Right lung (tissue), 5 donors: Measurements from ENCODE around the gene BCAP31. TPM values are rescaled to one million over a fixed set of nuclear protein-coding genes. Genes with fewer than 3 reads are reported as not detected.
"Not testable (repeated sequence)": the region's sequence is repeated elsewhere in the genome, so short reads cannot be mapped to it uniquely, and the experiment has no call there.

Experiments
- DNase-seq, 2 donors: peaks; one replicate each; pipeline ENCODE4 v3.0.0-alpha.2; 2013
- polyA plus RNA-seq, 5 donors: library from polyadenylated mRNA; unstranded; fragments of 120-200 nt; gene quantifications; one replicate each; pipeline versions ENCODE4 v1.2.1 to v1.2.3, GENCODE V29; 2013; ENCODE audit warnings: inconsistent platforms in 1 of 5, low replicate concordance in 1 of 5; ENCODE audit not compliant: insufficient read length in 5 of 5, insufficient read depth in 1 of 5

Gene BCAP31
- polyA plus RNA-seq, 5 donors, result 119 to 161 (median 139) TPM

GRCh38 chrX:153763989-153764755, 40.0 kb upstream of the BCAP31 start, which contains the start of gene PLXNB3:
PLXNB3 (plus strand) TSS chrX:153764249; CDS start chrX:153765536, 1,287 bp downstream.
- DNase-seq, result peak in 1 of 2 donors; percentile 41

- no peak for DNase-seq
Observed at GRCh38 chrX:153763298-153763932, 39.2 kb upstream of the BCAP31 start.

DNA sequence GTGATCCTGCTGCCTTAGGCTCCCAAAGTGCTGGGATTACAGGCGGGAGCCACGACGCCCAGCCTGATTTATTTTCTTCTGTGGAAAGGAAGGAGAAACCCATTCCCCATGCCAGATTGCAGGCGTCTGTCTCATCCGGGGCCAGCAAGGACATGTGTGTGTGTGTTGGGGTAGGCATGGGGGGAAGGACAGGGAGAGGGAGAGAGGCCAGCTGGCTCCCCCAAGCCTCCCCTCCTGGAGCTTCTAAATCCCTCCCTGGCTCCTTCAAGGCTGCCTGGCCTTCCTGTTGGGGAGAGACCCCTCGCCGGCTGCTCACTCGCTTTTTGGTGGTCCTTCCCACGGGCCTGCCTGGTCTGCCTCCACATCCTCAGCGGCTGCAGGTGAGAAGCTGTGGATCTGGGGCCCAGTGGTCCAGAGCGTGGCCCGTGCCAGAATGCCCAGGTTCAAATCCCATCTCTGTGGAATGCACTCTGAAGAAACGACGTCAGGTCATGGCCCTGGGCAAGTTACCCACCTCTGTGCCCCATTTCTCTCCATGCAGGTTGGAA, 38.5 kb upstream of the BCAP31 start:
- no peak for DNase-seq

DNA sequence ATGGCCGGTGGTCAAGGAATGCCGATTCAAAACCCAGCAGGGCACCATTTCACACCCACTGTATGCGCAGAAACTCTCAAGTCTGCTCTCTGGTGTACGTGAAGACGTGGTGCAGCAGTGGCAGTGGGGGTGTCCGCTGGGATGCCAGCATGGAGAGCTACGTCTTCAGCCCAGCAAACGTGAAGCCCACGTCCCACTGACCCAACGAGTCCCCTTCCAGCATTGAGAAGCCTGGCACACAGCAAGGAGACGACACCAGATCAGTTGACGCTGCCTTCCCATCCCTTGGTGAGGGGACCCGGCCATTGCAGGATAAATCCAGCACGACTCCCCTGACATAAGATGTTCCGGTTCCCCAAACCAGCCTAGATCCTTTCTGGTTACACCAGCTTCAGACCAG, 37.7 kb upstream of the BCAP31 start:
- no peak for DNase-seq

GRCh38 chrX:153755136-153755535, 30.9 kb upstream of the BCAP31 start:
- no peak for DNase-seq

DNA sequence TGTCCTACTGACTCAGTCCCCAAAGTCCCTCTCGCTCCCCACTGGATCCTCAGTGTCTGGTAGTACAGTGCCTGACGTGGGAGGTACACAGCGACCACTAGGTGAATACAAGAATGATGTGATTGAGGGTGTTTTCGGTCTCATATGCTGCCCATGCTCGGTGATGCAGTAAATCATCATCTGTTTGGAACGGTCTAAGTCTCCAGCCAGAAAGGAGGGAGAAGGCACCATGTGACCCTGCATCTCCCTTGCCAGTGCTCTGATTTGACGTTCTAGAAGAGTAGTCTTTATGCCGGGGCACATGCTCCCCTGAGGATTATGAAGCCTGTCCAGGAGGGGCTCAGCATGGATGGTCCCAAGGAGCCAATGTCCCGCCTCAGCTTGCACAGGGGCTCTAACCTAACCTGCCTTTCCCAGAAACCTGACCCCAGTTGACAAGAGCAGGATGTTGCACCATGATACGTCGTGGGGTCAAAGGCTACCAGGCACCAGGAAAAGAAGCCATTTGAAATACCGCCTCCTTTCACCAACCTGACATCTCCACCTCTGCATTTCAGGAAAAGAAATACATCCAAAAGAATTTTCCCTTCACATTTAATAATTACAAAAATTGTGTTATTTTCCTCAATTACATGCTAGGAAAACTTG, 26.1 kb upstream of the BCAP31 start:
- no peak for DNase-seq

DNA sequence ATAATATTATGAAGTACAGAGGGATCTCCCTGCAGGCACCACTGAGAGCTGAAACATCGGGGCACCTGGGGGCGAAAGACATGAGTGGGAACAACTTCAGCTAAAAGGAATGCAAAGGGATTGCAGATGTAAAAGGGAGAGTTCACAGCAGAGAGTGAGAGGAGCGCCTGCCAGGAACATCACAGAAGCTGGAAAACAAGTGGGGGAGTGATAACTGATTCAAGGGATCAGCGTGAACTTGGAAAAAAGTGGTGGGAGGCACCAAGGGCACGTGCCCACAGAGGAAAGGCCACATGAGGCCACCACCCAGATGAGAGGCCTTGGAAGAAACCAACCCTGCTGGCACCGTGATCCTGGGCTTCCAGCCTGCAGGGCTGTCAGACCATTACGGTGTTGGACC, 24.8 kb upstream of the BCAP31 start:
- DNase-seq, result not testable (repeated sequence)

DNA sequence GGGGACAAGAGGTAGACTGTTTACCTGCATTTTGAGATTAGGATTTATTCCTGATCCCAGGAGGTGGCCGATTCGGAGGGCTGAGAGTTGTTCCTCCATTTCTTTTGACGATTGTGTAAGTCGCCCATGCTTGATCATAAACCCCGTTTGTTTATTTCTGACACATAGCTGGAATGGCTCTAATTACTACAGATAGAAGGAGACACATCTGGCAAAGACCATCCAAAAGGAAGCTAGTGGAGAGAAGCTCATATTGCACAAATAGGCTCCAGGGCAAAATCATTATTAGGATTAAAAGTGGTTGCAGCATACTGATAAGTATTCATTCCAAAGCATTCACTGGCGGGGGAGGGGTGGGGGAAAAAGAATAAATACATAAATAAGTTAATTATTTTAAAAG, 22.8 kb upstream of the BCAP31 start:
- DNase-seq, result not testable (repeated sequence)

GRCh38 chrX:153746359-153746758, 22.2 kb upstream of the BCAP31 start:
- no peak for DNase-seq

DNA sequence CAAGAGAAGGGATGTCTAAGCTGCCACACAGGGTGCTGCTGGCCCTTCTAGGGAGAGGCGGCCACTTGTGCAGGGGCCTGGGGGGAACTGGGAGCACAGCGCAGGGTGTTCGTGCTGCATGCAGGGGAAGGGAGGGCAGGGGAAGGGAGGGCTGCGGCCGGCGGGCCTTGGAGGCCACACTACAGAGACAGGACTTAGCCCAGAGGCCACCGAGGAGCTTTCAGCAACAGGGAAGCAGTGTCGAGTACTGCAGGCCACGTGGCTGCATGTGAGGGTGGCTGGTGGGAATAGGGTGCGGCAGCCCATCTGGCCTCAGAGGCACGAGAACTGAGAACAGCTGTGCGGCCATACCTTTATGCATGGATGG, 20.9 kb upstream of the BCAP31 start:
- DNase-seq, result not testable (repeated sequence)

DNA sequence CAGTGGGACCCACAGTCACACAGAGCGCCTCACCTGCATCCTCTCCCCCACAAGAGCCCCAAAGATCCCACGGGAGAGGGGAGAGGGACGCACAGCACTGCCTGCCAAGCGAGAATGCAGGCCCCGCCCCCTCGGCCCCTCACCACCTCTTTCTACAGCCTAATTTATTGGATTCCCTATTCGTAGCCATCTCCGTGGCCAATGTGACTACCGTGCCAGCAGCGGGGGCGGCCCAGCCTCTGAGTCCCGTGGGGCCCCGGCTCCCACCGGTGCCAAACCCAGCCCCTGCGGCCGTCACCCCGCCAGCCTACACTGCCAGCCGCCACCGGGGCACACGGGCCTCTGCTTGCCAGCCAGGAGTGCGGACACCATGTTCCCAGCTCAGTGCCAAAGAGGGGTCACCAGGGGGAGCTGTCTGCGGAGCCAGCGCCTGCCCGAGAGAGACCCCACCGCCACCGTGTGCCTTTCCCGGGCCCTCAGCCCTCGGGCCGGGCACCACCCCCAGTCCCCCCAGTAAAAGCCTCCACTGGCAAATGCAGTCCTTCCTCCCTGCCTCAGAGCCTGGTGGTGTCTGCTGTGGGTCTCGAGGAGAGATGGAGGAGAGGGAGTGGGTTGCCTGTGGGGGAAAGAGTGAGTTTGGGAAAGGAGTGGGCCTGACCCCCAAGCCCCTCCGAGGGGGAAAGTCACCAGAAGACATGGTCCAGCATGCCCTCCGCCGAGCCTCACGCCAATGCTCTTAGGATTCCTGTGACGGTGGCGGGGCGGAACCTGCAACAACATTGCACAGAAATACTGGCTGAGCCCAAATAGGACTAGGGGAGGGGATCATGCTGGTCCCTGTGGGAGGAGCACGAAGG, 20.3 kb upstream of the BCAP31 start:
- DNase-seq, result no peak

GRCh38 chrX:153743468-153744209, 19.5 kb upstream of the BCAP31 start:
- peak in 1 of 2 donors; percentile 51 for DNase-seq

- DNase-seq, result not testable (repeated sequence)
Observed at GRCh38 chrX:153742796-153743467, 18.7 kb upstream of the BCAP31 start.

DNA sequence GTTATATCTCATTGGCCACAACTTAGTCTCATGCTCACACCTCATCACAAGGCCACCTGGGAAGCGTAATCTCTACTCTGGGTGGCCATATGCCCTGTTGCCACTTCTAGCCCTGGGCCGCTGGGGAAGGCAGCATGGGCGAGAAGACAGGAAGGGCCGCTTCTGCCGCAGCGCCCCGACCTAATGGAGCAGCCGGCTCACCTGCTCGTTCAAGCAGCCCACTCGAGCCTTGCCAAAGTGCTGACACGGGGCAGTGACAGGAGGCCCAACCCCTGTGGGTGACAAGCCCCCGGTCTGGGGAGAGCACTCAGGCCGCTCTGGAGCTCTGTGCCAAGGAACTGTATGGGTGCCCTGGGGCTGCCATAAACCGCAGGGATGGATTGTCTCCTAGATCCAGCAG, 17.9 kb upstream of the BCAP31 start:
- not testable (repeated sequence) for DNase-seq

GRCh38 chrX:153741446-153741845, 17.3 kb upstream of the BCAP31 start:
- no peak for DNase-seq

GRCh38 chrX:153740631-153741222, 16.5 kb upstream of the BCAP31 start:
- DNase-seq, result no peak

GRCh38 chrX:153739754-153740486, 15.7 kb upstream of the BCAP31 start:
- DNase-seq, result no peak

DNA sequence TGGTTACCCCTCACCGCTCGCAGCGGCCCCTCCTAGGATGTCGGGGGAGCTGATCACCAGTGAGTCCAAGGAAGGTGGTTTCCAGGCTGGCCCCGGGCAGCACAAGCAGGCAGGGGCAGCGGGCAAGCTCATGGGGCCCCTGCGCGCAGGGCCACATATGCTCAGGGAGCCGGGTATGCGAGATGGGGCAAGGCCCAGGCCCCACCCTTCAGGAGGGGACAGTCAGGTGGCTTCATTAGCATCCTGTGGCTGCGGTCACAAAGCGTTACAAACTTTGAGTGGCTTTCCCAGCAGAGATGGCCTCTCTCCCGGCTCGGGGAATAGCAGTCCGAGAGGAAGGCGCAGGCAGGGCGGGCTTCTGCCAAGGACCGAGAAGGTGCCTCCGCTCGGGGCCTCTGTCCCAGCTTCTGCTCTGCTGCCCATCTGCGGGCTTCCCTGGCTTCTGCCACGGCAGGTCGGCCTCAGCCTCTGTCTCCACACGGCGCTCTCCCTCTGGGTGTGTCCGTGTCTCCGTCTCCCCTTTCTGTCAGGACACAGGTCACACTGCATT, 13.9 kb upstream of the BCAP31 start:
- DNase-seq, result no peak
